Esophagus (tissue), 2 donors: ENCODE measurements around the gene PVALEF. TPM values are rescaled to one million over a fixed set of nuclear protein-coding genes. Genes with fewer than 3 reads are reported as not detected.

Experiments
- H3K27ac ChIP-seq, 2 donors: one replicate each; pipeline ENCODE4 v1.5.1; 2013; ENCODE audit warnings: low read depth in 2 of 2, mild to moderate bottlenecking in 2 of 2, inconsistent platforms in 1 of 2, low read length in 1 of 2, moderate library complexity in 1 of 2
- H3K27me3 ChIP-seq, 2 donors: one replicate each; pipeline ENCODE4 v1.6.1; 2013; ENCODE audit warnings: low read length in 2 of 2, control low read depth in 1 of 2, mild to moderate bottlenecking in 1 of 2; ENCODE audit not compliant: insufficient read depth in 2 of 2, control insufficient read depth in 1 of 2
- H3K36me3 ChIP-seq, 2 donors: one replicate each; pipeline ENCODE4 v1.6.1; 2013; ENCODE audit warnings: low read length in 1 of 2; ENCODE audit not compliant: control insufficient read depth in 2 of 2, insufficient read depth in 2 of 2
- H3K4me1 ChIP-seq, 2 donors: one replicate each; pipeline ENCODE4 v1.6.1; 2013; ENCODE audit warnings: low read length in 1 of 2; ENCODE audit not compliant: control insufficient read depth in 2 of 2, insufficient read depth in 2 of 2
- H3K4me3 ChIP-seq, 2 donors: one replicate each; pipeline ENCODE4 v1.5.1; 2013; ENCODE audit warnings: low read length in 2 of 2, mild to moderate bottlenecking in 2 of 2, low read depth in 1 of 2, moderate library complexity in 1 of 2
- H3K9me3 ChIP-seq, 2 donors: one replicate each; pipeline ENCODE4 v1.6.1; 2013; ENCODE audit warnings: mild to moderate bottlenecking in 2 of 2, low read depth in 1 of 2, low read length in 1 of 2, moderate library complexity in 1 of 2; ENCODE audit not compliant: control insufficient read depth in 2 of 2, insufficient read depth in 1 of 2
- WGBS, 2 donors: extraction: QIAGEN DNeasy Blood & Tissue Kit; methylation state at CpG; one replicate each; pipeline ENCODE4 v1.1.7; 2013; 5-methylcytosine and 5-hydroxymethylcytosine counted together
- polyA plus RNA-seq, 2 donors: library from polyadenylated mRNA; stranded (reverse); fragments of 200-250 nt; gene quantifications; one replicate each; pipeline ENCODE4 v1.2.3, GENCODE V29; 2013
- donor health status: healthy with polysubstance abuse.
- donor health status: Bipolar disorder and iron deficiency.

PVALEF gene
- polyA plus RNA-seq, 2 donors: not detected

- 84 to 92% methylated on average over 14 of the region's 14 CpGs for WGBS, 2 donors
Measured at GRCh38 chr17:81128338-81128737, 37.0 kb upstream of the PVALEF start.

GRCh38 chr17:81128774-81129173 lies 36.5 kb upstream of the PVALEF start:
- Histone ChIP-seq H3K4me3 (no peak overlapping the region), H3K27me3 (no peaks in the 10 kb centered on the region), H3K9me3 (no peaks in the 10 kb centered on the region), H3K27ac (no peak overlapping the region), H3K36me3 (no peaks in the 10 kb centered on the region), H3K4me1 (peaks cover 0 to 10% of the 10 kb centered on the region in 2 donors)
- 84 to 89% methylated on average over 23 of the region's 23 CpGs for WGBS, 2 donors

More at GRCh38 chr17:81128338-81128737, 37.0 kb upstream of the PVALEF start:
- no peaks in the 10 kb centered on the region for H3K27me3 ChIP-seq
- no peak overlapping the region for H3K4me3 ChIP-seq
- H3K4me1 ChIP-seq: peaks cover 0 to 10% of the 10 kb centered on the region in 2 donors
- H3K36me3 ChIP-seq: no peaks in the 10 kb centered on the region
- no peaks in the 10 kb centered on the region for H3K9me3 ChIP-seq
- H3K27ac ChIP-seq: no peak overlapping the region

GRCh38 chr17:81129289-81129688 lies 36.0 kb upstream of the PVALEF start:
- H3K9me3 ChIP-seq: no peaks in the 10 kb centered on the region
- no peaks in the 10 kb centered on the region for H3K27me3 ChIP-seq
- no peak overlapping the region for H3K4me3 ChIP-seq
- no peak overlapping the region for H3K27ac ChIP-seq
- H3K36me3 ChIP-seq: no peaks in the 10 kb centered on the region
- 86 to 89% methylated on average over 10 to 11 of the region's 11 CpGs for WGBS, 2 donors
- H3K4me1 ChIP-seq: peaks cover 0 to 10% of the 10 kb centered on the region in 2 donors

GRCh38 chr17:81129711-81130367 lies 35.5 kb upstream of the PVALEF start:
- Histone ChIP-seq H3K9me3 (no peaks in the 10 kb centered on the region), H3K27me3 (no peaks in the 10 kb centered on the region), H3K27ac (no peak overlapping the region), H3K36me3 (no peaks in the 10 kb centered on the region), H3K4me1 (peaks cover 0 to 6% of the 10 kb centered on the region in 2 donors), H3K4me3 (no peak overlapping the region)
- WGBS, 2 donors: 80 to 81% methylated on average over 14 of the region's 14 CpGs

GRCh38 chr17:81130385-81131361 lies 34.6 kb upstream of the PVALEF start:
- Histone ChIP-seq H3K4me3 (no peak overlapping the region), H3K9me3 (no peaks in the 10 kb centered on the region), H3K36me3 (no peaks in the 10 kb centered on the region), H3K4me1 (peaks cover 0 to 2% of the 10 kb centered on the region in 2 donors), H3K27ac (no peak overlapping the region), H3K27me3 (no peaks in the 10 kb centered on the region)
- 76 to 84% methylated on average over 37 to 41 of the region's 41 CpGs for WGBS, 2 donors

DNA sequence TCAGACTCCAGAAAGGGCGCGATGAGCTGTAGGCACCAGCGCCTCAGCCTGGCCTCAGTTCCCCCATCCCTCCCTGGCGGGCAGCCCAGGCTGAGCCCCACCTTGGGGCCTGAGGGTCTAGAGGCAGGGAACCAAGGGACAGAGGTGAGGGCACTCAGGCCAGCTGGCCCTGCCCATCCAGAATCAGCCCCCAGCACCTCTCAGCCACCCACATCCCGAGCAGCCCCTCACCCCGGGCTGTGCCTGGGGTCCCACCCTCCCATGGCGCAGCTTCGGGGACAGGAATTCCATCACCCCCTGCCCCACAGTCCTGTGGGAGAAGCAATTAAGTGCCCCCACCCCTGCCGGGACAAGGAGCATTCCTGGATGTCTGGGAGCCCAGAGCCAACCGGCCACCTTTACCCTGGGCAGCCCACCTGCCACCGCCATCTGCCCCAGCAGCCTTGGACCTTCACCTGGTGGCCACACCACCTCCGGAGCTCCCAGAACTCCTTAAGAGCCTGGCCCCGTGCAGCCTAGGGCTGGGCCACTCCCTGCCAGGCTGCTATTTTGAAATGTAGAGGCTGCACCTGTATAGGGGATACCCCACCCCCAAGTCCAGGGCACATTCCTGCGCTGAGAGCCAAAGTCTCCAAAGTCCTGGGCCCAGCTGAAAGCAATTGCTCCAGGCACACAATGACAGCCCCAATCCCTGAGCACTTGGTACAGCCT lies 33.7 kb upstream of the PVALEF start:
- 73 to 84% methylated on average over 14 of the region's 14 CpGs for WGBS, 2 donors
- H3K27ac ChIP-seq: no peak overlapping the region

GRCh38 chr17:81132197-81132540 lies 33.1 kb upstream of the PVALEF start:
- Histone ChIP-seq H3K27ac (no peak overlapping the region), H3K4me1 (no peaks in the 10 kb centered on the region), H3K36me3 (no peaks in the 10 kb centered on the region), H3K27me3 (no peaks in the 10 kb centered on the region), H3K9me3 (no peaks in the 10 kb centered on the region), H3K4me3 (no peak overlapping the region)
- WGBS, 2 donors: 62 to 77% methylated on average over 11 of the region's 11 CpGs

More for the DNA sequence above, 33.7 kb upstream of the PVALEF start:
- no peaks in the 10 kb centered on the region for H3K9me3 ChIP-seq
- H3K36me3 ChIP-seq: no peaks in the 10 kb centered on the region
- no peaks in the 10 kb centered on the region for H3K27me3 ChIP-seq
- no peak overlapping the region for H3K4me3 ChIP-seq
- no peaks in the 10 kb centered on the region for H3K4me1 ChIP-seq

DNA sequence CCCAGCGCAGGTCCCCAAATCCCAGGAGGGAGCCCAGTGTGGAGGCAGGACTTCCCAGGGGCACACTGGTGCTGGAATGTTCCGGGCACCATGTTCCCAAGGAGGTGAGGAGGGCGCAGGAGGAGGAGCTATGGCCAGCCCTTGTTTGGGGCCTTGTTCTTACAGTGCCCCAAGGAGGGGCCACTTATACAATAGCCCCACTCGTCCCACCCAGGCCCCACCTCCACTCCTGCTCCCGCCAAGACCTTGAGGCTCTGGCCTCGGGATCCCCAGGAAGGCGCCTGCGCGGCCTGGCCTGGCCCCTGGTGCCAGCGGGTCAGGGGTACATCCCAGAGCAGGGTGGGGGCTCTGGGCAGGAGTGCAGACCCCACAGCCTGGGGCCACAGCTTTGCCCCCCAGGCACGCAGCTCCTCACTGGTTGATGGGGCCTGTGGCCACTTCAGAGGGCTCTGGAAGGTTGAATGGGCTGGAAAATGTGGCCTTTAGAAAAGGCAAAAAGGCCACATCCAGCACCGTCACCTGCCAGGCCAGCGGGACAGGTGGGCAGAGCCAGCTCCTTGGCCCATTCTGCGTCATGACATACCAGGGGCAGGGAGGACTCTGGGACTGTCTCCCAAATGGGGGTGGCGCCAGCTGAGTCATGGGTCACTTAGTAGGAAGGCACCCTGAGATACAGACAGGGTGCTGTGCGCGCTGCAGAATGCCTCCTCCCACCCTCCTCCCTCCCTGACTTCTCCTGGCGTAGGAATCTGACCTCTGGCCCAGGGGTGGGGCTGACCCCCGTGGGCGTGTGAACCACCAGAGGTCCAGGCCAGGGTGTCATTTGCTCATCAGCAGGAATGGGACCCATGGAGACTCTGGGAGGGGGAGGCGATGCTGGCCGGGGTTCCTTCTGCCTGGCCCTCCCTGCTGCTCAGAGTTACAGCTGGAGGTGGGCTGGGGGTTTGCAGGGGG lies 32.3 kb upstream of the PVALEF start:
- H3K36me3 ChIP-seq: no peaks in the 10 kb centered on the region
- H3K4me3 ChIP-seq: no peak overlapping the region
- H3K27me3 ChIP-seq: no peaks in the 10 kb centered on the region
- peaks cover 0 to 6% of the 10 kb centered on the region in 2 donors for H3K9me3 ChIP-seq
- H3K27ac ChIP-seq: no peak overlapping the region
- H3K4me1 ChIP-seq: peaks cover 0 to 4% of the 10 kb centered on the region in 2 donors
- WGBS, 2 donors: 80 to 83% methylated on average over 22 of the region's 22 CpGs
